IPS-NIHi7 (cell line): ENCODE results near the gene C11orf21.

Experiments
- DNase-seq: peaks from one replicate; pipeline ENCODE4 v3.0.0; 2012; ENCODE audit warnings: mixed read lengths; ENCODE audit errors: extremely low spot score

C11orf21 gene

GRCh38 chr11:2260491-2261364 lies 41.0 kb downstream of the C11orf21 start:
- DNase-seq: no peak

DNA sequence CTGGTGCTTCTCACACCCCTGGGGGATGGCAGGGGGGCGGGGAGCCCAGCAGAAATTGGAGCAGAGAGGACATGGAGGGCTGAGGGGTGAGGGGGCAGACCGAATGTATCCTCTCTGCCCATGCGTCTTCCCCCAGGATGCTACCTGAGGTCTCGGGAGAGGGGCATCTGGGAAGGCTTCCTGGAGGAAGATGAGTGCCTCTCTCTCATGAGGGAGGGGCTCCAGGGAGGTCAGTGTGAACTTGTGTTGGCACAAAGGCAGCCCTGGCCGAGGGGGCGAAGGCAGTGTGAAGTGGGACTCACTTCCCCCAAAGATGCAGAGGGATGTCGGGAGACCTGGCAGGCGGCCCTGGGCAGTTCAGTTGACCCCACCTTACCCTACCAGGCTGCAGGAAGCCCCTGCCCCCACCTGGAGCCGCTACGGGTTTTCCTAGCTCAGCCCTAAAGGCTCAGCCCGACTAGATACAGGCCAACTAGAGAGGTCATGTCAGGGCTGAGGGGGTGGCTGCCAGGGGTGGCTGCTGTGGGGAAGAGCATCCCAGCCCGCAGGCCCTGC lies 41.7 kb downstream of the C11orf21 start:
- peak; percentile 10 for DNase-seq

DNA sequence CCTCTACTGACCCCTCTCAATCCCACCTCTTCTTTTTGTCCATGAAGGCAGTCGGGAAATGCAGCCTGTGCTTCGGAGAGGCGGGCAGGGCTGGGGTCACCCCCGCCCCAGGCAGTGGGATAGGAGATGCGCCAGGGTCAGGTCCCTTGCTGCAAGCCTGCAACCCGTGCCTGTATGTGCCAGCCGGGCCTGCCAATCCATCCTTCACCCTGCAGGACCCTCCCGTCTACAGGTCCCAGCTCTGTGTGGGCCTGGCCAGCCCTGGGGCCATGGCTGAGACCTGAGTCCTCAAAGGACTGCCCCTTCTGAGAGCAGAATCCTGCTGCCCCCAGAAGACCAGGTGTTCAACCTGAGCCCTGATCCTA lies 42.3 kb downstream of the C11orf21 start:
- DNase-seq: peak; percentile 5

DNA sequence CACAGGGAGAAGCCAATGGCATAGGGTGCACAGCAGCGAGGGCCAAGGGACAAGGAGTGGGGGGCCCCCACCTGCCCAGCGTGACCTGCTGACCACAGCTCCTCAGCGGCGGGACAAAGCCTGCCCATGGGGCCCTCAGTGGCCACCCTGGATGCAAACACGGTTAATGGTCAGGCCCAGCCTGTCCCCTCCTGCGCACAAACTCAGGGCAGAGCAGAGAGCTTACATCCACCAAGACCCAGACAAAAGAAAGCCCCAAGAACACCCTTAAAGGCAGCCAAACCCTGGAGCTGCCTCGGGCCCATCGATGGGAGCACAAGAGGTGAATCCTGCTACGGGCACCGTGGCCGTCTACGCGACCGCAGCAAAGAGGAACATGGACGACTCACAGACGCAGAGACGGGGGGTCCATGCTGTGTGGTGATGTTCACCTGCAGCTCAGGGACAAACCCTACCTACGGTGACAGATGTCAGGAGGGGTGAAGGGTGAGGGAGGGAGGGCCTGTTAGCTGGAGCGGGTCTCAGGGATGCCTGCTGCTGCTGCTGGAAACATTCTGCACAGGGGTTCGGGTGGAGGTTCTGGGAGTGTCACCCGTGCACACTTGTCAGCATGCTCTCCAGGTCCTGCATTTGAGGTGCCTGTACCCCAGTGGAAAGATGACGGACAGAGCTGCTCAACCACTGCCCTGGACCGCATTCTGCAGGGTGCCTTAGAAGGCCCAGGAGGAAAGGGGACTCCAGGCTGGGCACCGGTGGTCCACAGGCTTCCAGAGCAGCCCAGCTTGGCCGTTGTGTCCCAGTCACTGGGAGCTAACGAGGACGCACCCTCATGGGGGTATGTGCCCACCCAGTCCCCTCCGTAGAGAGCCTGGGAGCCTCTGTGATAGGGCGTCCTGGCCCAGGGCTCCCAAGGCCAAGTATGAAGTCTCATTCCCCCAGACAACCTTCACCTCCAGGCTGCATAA lies 42.9 kb downstream of the C11orf21 start:
- DNase-seq: no peak

DNA sequence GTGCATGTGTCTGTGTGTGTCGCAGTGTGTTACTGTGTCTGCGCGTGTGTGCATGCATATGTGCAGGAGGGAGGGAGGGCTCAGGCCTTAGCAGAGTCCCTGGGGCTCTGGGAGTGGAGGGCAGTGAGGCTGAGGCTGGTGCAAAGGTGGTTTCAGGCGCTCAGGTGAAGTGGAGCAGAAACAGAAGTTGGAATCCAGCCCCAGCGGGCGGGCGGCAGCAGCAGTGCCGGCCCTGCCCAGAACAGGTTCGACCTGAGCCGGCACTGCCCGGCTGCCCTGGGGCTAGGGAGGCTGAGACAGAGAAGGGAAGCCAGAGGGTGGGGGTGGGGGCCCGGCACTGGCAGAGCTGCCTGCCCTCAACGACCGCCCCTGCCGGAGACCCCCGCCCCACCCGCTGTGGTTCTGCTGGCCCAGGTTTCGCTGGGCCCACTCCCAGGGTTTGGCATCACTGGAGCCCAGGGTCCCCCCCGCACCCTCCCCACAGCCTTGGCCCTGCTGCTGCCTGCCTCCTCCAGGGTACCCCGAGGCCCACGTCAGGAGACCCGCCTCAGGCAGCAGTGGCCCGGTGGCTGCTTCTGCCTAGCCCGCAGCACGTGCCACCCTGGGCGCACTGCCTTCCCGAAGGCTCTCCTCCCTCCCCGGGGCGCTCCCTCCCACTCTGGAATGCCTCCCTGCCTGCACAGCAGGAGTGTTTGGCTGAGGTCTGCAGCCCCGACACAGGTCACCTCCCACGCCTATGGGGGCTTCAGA lies 44.6 kb downstream of the C11orf21 start:
- DNase-seq: no peak

- no peak for DNase-seq
Observed at GRCh38 chr11:2256293-2256913, 45.3 kb downstream of the C11orf21 start.

DNA sequence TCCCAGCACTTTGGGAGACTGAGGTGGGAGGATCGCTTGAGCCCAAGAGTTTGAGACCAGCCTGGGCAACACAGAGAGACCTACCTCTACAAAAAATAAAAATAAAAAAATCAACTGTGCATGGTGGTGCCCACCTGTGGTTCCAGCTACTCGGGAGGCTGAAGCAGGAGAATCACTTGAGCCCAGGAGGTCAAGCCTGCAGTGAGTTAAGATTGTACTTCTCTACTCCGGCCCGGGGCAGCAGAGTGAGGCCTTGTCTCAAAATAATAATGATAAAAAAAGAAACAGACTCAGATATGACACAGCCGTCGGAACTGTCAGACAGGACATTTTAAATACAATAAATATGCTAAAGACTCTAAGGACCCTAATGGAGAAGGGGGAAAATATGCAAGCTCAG lies 49.7 kb downstream of the C11orf21 start:
- no peak for DNase-seq

- no peak for DNase-seq
Observed at GRCh38 chr11:2251138-2251537, 50.6 kb downstream of the C11orf21 start.

DNA sequence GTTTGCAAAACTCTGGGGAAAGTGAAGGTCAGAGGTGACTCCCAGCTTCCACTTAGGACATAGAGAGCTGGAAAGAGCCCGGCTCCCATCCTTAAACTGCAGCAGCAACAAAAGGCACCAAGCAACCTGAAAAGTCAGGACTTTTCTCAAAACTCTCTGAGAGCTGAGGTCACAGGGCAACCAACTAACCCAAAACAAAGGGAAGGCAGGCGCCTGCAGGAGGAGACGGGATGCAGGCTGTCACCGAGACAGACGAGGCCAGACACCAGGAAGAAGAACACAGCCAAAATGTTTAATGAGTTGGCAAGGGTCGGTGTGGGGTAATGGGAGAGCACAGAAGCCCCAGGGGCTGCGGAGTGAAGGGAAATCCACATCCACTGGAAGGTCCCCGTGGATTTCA lies 51.2 kb downstream of the C11orf21 start:
- DNase-seq: no peak

- DNase-seq: no peak
Observed at GRCh38 chr11:2250041-2250440, 51.7 kb downstream of the C11orf21 start.

DNA sequence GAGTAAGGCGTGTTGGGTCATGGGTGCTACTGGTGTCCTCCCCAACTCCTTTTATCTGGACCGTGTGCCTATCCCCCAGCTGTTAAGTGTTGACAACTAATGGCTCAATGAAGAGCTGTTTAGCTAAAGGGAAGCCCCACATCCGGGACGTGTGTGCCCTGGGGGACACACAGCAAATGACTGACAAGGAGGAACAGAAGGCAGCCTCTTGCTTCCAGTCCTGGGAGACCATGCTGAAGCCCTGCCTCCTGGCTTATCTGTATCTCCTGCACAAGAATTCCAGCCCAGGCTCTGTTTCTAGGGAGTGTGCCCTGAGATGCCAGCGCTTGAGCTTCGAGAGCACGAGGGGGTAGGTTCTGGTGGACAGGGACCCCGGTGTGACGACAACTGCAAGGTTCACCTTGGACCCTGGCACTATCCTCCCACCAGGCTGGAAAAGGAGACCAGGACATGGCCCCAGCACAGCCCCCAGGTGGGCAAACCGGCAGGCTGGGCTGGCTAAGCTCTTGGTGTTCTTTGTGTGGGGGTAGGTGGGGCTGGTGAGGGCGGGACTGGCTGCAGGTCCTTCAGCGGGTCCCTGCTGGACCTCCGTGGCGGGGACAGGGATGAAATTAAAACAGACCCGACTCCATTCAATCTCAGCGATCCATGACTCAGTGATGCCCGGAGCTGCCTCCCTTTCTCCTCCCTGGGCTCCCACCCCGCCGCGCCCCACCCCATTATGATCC lies 52.4 kb downstream of the C11orf21 start:
- no peak for DNase-seq

GRCh38 chr11:2248762-2249161 lies 53.0 kb downstream of the C11orf21 start:
- no peak for DNase-seq

GRCh38 chr11:2248242-2248641 lies 53.5 kb downstream of the C11orf21 start:
- no peak for DNase-seq

DNA sequence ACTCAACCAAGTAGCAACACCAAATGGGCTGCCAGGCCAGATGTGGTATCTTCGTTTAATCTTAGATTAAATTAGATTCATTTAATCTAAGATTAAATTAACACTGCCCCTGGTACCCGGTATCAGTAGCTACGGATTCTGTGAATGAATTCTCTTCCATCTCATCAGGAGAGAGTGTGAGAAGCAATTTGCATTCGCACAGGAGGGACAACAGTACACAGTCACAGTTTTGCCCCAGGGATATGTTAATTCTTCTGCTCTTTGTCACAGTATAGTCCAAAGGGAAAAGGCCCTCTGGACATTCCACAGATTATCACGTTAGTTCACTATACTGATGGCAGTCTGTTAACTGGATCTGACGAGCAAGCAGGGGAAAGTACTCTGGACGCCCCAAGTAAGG lies 54.2 kb downstream of the C11orf21 start:
- no peak for DNase-seq
